HTERT RPE-1 (cell line): ENCODE measurements around the gene STAT3.
"Not testable (repeated sequence)": the region's sequence is repeated elsewhere in the genome, so short reads cannot be mapped to it uniquely, and the experiment has no call there.

Source experiments
- in situ Hi-C: fragments of 300-500 bp; cut with MboI; formaldehyde crosslinking; loops from 4 replicates; pipeline ENCODE4 v1.14.3; 2020; ENCODE audit warnings: low sequenced_read_pairs

The STAT3 gene

GRCh38 chr17:42303694-42304093, 84.5 kb downstream of the STAT3 start:
- in situ Hi-C loops, result no loop called here

DNA sequence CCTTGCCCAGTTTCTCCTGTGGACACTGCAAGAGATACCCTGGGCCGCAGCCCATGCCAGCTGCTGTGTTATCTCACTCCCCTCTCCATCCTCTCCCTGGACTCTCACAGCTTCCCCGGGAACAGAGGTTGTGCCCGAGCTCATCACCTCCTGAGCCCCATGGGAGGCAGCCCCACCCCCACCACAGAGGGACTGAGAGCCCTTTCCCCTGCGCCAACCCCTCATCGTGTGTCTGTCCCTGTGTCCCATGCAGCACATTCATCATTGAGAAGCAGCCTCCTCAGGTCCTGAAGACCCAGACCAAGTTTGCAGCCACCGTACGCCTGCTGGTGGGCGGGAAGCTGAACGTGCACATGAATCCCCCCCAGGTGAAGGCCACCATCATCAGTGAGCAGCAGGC, 87.2 kb downstream of the STAT3 start:
- in situ Hi-C loops, result no loop called here

DNA sequence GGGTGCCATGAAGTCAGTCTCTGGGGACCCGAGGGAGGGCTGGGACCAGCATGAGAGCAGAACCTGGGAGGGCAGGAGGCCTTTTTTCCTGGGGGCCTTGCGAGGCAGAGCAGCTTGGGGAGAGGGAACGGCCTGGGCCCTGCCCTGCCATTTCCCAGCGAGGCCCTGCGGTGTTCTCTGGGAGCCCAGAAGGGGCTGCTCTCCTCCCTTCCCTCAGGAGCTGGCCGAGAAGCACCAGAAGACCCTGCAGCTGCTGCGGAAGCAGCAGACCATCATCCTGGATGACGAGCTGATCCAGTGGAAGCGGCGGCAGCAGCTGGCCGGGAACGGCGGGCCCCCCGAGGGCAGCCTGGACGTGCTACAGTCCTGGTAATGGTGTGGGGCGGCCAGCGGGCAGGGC, 88.3 kb downstream of the STAT3 start:
- in situ Hi-C loops, result not testable (repeated sequence)

DNA sequence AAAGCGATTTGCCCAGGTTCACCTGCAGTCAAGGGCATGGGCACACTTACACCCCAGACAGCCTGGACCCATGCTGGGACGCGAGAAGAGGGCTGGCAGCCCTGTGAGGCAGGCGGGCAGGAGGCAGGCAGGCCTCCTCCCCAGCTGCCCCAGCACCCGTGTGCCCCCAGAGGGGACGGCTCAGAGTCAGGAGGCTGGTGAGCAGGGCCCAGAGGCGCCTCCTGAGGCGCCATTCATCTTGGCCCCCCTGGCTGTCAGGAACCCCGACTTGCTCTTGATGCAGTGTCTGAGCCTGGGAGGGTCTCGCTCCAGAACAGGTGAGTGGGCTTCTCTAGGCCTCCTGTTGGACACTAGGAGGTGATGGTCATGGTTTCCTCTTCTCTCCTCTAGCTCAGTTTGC, 88.9 kb downstream of the STAT3 start:
- in situ Hi-C loops, result not testable (repeated sequence)

DNA sequence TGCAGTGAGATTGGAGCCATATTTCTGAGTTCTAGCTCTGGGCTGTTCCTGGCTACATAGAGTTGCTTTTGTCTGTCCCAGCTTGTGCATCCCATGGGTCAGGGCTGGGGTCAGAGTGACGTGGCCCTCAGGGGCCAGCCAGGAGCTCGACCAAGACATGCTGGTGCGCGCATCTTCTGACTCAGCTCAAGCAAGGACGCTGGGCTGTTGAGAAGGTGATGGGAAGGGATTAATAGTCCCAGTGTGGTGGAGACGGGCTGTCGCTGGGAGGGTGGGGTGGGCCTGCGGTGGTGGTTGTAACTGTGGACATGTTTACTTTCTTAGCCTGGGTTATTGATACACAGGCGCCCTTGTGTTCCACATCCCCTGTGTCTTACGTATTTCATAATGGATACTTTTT, 90.5 kb downstream of the STAT3 start:
- in situ Hi-C loops, result not testable (repeated sequence)

GRCh38 chr17:42296012-42296411, 92.2 kb downstream of the STAT3 start:
- in situ Hi-C loops, result no loop called here

DNA sequence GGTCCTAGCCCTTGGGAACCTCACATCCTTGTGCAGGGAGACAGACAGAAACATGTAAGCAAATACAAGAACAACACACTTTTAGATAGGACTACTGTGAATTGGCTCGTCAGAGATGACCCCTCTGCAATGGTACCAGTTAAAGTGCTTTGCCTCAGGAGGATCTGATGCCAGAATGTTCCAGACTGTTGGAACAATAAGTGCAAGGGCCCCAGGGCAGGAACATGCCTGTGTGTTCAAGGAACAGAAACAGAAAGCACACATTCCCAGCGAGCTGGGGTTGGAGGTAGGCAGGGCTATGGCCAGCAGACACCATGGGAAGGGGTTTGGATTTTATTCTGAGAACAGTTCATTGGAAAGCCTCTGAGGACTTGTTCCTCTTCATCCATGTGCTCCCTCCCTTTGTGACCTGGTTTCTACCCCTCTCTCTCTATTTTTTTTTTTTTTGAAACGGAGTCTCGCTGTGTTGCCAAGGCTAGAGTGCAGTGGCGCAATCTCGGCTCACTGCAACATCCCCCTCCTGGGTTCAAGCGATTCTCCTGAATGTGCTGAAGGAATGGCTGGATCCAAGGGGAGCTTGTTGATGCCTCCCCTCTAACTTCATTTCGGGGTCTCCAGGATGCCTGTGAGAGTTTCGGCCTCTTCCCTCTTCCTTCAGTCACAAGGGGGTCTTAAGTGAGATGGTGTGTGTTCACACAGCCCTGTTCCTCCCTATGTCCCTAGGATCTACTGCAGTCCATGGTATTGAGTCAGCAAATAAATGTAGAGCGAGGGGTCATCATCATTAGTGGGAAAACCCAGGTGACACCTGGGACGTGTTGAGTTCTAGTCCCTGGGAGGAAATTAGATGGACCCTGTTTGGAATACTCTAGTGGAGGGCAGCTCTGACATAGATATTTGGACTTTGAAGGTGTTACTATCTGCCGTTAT, 93.5 kb downstream of the STAT3 start:
- in situ Hi-C loops, result no loop called here

- in situ Hi-C loops, result no loop called here
Observed at GRCh38 chr17:42291129-42291528, 97.1 kb downstream of the STAT3 start.

DNA sequence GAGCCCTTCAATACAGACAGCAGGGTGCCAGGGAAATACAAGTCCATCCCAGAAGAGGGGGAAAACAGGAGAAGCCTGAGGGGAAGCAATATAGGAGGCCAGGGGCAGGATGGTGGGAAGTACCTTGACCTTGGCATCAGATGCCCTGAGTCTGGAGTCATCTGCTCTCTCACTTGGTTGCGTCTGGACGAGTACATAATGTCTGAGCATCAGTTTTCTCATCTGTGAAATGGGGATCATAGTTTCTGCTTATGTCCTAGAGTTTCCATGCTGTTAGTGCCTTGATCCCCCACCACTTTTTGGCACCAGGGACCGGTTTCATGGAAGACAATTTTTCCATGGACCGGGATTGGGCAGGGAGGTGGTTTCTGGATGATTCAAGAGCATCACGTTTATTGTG, 97.7 kb downstream of the STAT3 start:
- in situ Hi-C loops, result no loop called here

DNA sequence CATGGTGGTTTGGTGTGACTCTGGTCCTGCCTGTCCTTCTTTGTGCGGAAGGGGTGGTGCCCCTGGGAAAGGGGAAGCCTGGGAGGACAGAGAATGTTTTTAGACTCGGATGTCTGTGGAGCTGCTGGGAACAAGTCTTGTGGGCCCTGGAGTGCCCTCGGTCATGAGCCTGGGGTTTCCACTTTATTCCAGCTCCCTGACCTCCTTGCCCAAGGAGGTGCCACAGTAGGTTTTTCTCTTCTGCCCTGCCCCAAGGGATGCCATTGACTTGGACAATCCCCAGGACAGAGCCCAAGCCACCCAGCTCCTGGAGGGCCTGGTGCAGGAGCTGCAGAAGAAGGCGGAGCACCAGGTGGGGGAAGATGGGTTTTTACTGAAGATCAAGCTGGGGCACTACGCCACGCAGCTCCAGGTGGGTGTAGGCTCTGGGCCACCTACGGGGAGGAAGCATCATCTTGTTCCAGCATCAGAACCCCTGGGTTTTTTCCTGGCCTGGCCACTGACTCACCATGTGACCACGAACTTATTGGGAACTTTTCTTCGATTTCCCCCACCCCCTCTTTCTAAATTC, 98.5 kb downstream of the STAT3 start:
- in situ Hi-C loops, result no loop called here

GRCh38 chr17:42288803-42289610, 99.2 kb downstream of the STAT3 start:
- in situ Hi-C loops, result no loop called here

GRCh38 chr17:42287977-42288802, 100.1 kb downstream of the STAT3 start, which contains the start of gene STAT5A:
STAT5A (plus strand) TSS chr17:42288498; CDS start chr17:42289412, 914 bp downstream.
- in situ Hi-C loops, result no loop called here

DNA sequence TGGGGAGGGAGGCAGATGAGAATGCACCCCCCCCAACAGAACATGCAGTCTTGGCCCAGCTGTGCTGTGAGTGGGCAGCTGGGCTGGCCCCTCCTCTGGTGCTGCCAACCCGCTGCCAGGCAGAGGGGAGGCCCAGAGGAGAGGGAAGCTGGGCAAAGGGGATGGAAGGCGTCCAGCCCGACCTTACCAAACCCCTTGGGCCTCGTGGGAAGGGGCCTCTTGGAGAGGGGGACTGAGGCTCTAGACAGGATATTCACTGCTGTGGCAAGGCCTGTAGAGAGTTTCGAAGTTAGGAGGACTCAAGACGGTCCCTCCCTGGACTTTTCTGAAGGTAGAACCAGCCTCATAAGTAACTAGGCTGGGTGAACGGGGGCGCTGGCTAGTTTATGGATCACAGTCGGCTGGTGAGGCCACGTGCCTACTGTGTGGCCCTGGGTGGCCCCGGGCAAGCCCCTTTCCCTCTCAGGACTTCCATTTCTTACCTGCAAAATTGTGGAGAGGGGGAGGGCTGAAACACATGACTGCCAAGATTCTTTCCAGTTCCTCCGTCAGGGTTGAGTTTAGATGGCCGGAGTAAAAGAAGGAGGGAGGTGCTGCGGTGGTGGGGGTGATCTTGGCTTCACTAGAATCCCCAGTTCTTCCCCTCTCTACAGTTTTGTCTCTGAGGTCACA, 100.8 kb downstream of the STAT3 start:
- in situ Hi-C loops, result no loop called here

DNA sequence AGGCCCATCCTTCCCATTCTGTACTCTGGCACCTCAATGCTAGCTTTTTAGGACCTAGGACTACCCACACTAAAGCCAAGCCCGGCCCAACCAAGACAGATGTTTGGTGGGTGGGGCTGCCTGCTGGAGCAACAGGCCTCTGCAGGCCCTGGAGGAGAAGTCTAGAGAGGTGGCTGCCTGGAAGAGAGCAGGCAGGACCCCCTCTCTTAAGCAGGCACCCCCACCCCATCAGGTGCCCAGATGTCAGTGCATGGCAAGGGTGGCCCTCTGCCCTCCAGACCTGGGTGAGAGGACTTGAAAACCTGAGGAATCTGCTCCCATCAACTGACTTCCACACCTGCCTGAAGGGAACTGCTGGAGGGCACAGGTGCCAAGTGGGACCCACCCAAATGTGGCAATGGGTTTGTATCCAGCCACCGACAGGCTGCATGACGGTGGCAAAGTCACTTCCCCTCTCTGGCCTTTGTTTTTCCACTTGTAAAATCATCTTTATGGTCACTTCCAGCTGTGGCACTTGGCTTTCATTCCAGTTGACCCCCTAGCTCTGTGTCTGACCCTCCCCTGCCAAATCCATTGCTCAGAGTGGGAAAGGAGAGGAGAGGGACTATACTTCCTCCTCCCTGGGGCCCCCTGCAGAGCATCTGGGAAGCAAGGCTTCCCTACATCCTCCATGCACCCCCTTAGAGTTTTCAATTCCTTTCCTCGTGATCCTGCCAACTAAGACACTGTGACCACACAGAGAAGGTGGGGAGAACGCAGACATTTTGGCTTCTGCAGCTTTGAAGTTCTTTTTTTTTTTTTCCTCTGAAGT, 101.6 kb downstream of the STAT3 start:
- in situ Hi-C loops, result no loop called here

DNA sequence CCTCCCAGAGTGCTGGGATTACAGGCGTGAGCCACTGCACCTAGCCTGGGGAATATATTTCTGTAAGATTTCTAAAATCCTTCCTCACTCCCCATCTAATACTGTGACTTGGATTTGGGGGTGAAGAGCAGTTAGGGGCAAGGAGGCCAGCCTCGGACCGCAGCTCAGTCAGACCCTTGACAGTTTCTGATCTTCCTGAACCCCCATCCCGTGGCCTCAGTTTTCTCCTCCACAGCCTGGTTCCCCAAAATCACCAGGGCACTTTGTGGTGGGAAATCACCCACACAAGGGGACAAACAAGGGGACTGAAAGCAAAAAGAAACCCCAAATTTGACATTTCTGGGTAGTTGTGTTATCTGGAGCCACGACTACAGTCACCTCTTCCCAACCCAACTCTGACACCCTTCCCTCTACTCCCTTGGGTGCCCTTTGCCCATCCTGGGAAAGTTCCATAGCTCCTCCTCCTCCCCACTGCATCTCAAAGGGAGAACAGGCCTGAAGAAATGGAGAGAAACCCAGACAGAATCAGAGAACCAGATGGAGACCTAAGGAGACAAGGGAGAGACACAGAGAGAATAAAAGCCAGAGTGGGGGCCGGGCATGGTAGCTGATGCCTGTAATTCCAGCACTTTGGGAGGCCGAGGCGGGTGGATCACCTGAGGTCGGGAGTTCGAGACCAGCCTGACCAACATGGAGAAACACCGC, 102.7 kb downstream of the STAT3 start:
- in situ Hi-C loops, result no loop called here

GRCh38 chr17:42284566-42284965, 103.7 kb downstream of the STAT3 start:
- in situ Hi-C loops, result no loop called here

DNA sequence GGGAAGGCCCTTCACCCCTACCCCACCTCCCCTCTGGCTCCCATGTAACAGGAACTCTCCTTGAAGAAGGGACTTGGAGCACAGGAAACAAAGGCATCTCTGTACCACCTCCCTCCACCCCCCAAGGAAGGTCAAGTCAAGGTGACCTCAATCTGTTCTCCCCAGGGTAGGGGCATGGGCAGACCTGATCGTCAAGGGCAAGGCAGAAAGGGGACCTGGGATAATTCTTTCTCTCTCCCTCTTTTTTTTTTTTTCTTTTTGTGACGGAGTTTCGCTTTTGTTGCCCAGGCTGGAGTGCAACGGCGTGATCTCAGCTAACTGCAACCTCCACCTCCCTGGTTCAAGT, 104.2 kb downstream of the STAT3 start:
- in situ Hi-C loops, result no loop called here

GRCh38 chr17:42283241-42284023, 104.8 kb downstream of the STAT3 start:
- in situ Hi-C loops, result no loop called here
